Eye (tissue), 1 donor: ENCODE data around the gene KIF21A.
A peak's percentile ranks its signal among the peaks of the same experiment; 100 is the strongest.

Experiments
- DNase-seq: peaks from one replicate; pipeline ENCODE4 v3.0.0-alpha.2; 2015

Gene KIF21A

GRCh38 chr12:39383114-39383513 lies 59.8 kb downstream of the KIF21A start:
- no peak for DNase-seq

- no peak for DNase-seq
Measured at GRCh38 chr12:39380090-39380489, 62.8 kb downstream of the KIF21A start.

DNA sequence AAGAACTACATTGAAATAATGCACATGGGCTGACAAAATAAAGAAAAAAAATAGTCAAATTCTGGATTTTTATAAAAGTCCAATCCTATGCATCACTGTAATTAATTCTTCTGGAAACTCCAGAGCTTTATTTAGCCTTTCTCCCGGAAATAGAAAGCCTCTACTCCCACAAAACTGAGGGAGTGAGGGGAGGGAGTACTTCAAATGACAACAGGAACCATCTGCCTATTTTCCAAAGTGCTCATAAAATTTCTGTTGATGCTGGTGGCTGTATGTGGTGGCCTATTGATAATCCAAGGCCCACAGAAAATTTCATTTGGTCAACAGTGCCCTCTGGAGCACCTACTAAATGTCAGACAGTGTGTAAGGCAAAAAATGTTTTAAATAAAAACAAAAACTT lies 64.6 kb downstream of the KIF21A start:
- no peak for DNase-seq

- DNase-seq, result no peak
Measured at GRCh38 chr12:39375206-39375808, 67.6 kb downstream of the KIF21A start.

DNA sequence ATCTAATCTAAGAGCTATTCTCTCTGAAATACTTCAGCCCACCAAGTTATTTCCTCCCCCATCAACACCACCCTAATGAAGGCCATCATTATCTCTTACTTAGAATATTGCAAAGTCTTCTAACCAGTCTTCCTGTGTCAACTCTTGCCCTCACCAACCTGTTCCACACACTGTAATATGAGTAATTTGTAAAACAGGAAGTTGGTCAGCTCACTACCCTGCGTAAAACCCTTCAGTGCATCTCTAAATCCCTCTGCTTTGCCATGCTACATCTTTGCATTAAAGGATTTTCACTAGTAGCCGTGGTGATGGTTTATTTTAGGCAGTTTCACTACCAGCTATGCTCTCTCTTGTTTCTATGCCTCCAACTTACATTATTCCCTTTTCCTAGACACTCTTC lies 70.0 kb downstream of the KIF21A start:
- no peak for DNase-seq

DNA sequence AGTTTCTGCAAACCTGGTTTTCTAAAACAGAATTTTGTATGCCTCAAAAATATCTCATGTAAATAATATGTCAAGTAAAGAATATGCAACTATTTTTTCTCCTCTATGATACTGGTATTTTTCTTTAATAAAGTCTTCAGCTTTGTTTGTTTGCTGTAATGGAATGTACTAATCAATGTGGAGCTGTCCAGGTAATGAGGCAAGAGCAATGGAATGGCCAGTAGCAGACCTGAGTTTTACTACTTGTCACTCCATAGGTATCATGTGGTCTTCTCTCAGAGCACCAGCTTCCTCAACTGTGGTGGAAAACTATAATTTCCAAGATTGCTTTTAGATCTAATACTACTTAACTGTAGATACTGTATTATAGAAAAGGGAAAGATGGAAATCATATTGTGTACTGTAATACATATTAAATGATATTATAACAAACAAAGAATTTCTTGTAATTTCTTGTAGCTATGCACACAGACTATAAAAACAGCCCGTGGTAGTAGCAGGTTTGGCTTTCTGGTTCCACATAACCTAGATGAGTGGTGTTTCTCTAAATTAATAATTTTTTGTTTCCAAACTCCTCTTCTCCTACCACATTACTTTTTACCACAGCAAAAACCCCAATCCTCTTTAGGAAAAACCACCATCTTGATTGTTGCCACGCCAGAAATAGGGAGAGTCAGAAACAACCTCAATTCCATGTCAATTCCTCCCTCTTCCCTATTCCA lies 70.6 kb downstream of the KIF21A start:
- DNase-seq, result no peak

- DNase-seq, result no peak
Measured at GRCh38 chr12:39369756-39370155, 73.2 kb downstream of the KIF21A start.

GRCh38 chr12:39368891-39369290 lies 74.0 kb downstream of the KIF21A start:
- DNase-seq, result no peak

DNA sequence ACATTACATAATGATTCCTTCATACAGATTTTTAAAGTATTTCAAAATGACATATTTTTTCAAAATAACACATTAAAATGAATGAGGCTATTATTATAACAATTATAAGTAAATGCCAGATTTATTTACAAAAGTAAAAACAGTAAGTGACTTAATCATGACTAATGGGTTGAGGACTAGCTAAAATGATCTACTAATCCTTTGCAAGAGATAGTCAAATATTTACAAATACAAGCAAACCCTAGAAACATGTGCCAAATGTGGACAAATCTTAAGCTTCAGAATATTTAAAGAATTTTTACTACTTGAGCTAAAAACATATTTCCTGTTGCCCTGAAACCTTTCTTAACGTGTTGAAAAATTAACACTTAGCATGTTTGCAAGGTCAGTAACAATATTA lies 74.8 kb downstream of the KIF21A start:
- DNase-seq, result no peak

GRCh38 chr12:39367494-39367893 lies 75.4 kb downstream of the KIF21A start:
- no peak for DNase-seq

GRCh38 chr12:39365364-39366001 lies 77.4 kb downstream of the KIF21A start:
- DNase-seq, result no peak

- DNase-seq, result no peak
Measured at GRCh38 chr12:39364196-39364595, 78.7 kb downstream of the KIF21A start.

DNA sequence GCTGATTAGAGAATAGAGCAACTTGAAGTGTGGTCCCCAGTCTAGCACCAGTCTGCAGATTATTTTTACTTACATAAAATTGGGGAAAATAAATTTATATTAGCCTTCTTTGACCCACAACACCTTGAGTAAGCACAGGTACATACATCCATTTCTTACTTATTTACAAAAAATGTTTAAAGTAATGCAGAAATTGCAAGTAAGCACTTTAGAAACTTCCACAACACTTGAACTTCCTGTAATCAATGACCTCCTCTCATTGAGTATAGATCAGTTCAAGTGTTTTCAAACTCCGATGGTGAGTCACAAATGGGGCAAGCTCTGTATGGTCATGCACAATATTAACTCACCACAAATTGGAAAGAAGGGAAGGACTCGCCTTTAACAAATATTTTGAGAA lies 83.3 kb downstream of the KIF21A start:
- no peak for DNase-seq

- peak; percentile 21 for DNase-seq
Measured at GRCh38 chr12:39357041-39357440, 85.9 kb downstream of the KIF21A start.

DNA sequence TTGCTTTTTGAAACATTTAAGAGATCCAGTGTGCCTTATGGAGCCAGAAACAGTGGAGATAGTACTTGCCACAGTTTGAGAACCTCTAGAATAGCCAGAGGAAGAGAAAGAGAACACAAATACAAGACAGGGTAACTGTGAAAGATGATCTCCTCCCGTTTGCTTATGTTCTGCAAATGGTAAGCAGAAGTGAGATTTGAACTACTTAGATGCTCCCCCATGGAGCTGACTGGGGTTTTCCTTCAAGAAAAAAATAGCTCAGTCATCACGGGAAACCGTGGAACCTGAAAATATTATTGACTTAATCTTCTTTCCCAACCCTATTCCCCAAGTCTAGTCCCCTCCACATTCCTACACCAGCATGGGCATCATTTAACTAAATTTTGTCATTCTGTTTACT lies 87.1 kb downstream of the KIF21A start:
- no peak for DNase-seq

DNA sequence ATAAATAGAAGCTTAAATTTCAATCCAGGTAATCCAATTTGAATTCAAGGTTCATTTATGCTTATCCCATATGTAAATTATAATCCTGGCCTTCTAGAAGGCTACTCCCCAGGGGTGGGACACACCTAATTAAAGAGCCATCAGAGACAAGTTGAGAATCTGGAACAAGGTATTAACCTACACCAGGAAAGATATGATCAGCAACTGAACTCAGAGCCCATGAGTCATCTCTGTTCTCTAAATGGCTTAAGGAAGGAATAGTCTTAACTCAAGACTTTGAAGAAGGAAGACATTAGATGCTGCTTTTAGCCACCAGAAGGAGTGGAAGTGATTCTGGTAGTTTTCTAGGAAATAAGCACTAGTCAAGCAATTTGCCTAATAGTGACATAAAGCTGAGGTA lies 88.0 kb downstream of the KIF21A start:
- DNase-seq, result no peak

DNA sequence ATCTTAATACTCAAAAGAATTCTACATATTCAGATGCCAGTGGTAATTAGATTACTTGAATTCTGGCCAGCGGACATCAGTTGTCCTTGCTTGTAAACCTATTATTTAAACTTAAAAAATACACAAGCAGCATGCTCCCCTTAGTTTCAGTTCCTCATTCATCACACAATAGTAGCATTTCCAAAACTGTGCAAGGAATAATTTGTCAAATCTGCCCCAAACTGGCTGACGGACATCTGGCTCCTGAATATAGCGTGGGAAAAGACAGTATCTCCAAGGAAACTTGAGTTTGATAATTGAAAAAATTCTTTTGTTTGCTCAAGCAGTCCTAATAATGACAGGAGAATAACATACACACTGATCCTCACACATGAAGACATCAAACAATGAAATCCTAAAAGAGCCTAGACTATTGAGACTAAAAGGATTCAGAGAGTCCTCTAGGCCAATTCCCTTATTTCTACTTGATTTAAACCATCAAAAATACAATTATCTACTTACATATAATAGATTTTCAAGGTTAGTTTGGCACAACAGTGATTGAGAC lies 90.4 kb downstream of the KIF21A start:
- DNase-seq, result no peak

GRCh38 chr12:39351153-39351552 lies 91.8 kb downstream of the KIF21A start:
- DNase-seq, result no peak

GRCh38 chr12:39348941-39349626 lies 93.8 kb downstream of the KIF21A start:
- DNase-seq, result no peak

DNA sequence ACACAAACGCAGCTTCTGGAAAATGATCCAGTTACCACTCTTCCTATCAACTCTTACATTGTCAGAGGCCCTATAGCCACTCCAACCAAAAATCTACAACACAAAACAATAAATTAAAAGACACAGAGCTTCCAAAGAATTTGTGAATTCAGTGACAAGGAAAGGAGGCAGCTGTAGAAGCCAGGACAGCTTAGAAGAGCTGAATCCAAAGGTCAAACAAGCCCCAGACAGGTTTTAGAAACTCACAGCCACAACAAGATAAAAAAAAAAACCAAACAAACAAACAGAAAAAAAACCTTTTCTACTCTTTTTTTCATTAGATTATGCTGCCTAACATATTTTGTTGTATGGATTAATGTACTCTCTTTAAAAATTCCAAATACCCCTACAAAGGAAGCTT lies 94.4 kb downstream of the KIF21A start:
- DNase-seq, result no peak

- DNase-seq, result no peak
Measured at GRCh38 chr12:39344926-39345325, 98.0 kb downstream of the KIF21A start.

- no peak for DNase-seq
Measured at GRCh38 chr12:39343665-39344064, 99.3 kb downstream of the KIF21A start.

DNA sequence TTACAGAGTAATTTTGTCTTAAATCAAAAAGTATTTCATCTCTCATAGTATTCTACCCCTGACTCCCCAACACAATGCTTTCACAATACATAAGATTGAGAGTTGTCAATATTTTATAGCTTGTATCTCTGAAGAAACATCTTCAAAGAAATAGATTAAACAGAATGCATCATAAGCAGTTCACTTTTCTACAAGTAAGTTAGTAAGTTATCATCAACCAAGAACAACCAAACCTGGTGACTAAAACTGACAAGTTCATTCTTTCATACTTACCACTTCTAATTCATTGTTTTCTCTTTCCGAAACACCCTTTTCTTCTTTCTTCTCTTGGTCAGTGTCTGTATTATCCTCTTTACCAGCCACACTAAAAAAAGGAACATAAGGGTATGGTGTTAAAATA lies 101.2 kb downstream of the KIF21A start:
- no peak for DNase-seq

DNA sequence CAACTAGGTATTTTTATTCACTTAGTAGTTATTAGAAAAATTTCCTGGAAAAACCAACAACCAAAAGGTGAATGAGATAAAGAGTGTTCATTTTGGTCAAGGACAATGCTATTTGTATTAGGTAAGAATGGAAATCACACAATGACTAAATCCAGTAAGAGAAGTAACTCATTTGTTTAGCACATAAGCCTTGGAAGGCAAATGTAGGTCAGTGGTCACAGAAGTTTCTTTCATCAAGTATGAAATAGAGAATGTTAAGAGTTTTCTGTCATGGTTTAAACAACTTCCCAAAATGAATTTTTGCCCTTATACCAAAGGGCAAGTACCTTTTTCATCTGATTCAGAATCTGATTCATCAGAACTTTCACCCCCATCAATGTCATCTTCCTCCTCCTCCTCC lies 101.7 kb downstream of the KIF21A start:
- no peak for DNase-seq
